Colonic mucosa (tissue), 4 donors: ENCODE measurements around the gene PRPF19. TPM values are rescaled to one million over a fixed set of nuclear protein-coding genes. Genes with fewer than 3 reads are reported as not detected.

Experiments used
- DNase-seq: peaks from one replicate; pipeline ENCODE4 v3.0.0-alpha.2; 2020
- H3K27ac ChIP-seq: fragments of 200-600 bp; one replicate; pipeline ENCODE4 v1.8.0; 2021
- H3K27me3 ChIP-seq: fragments of 200-600 bp; one replicate; pipeline ENCODE4 v1.8.0; 2021
- H3K36me3 ChIP-seq: fragments of 200-600 bp; one replicate; pipeline ENCODE4 v1.8.0; 2021
- H3K4me1 ChIP-seq: fragments of 200-600 bp; one replicate; pipeline ENCODE4 v1.8.0; 2021; ENCODE audit warnings: mild to moderate bottlenecking
- H3K4me3 ChIP-seq: fragments of 200-600 bp; one replicate; pipeline ENCODE4 v1.8.0; 2021
- H3K9ac ChIP-seq, 2 donors: one replicate each; pipeline ENCODE4 v1.7.0; 2013; ENCODE audit warnings: control low read depth in 2 of 2, low read depth in 2 of 2, low read length in 2 of 2
- H3K9me3 ChIP-seq: fragments of 200-600 bp; one replicate; pipeline ENCODE4 v1.8.0; 2021
- CTCF ChIP-seq: fragments of 200-600 bp; IDR thresholded peaks from one replicate; pipeline ENCODE4 v1.8.0; 2022; ENCODE audit warnings: antibody characterized with exemption, mild to moderate bottlenecking
- intact Hi-C: fragments of 100-400 bp; cut with DNase I; formaldehyde crosslinking; loops from one replicate; pipeline ENCODE4 v1.14.1; 2022
- total RNA-seq, 2 donors: library from RNA; stranded (reverse); fragmentation: NEBNext Ultra II Directional in 1 of 2; extraction: Animal tissue kit (Norgen Biotek cat#: 25700) in 1 of 2; gene quantifications; one replicate each; pipeline ENCODE4 v1.2.1, GENCODE V29; 2021
- donor health status: healthy.
- donor health status: DM: no; HTN: no; CAD: no.
- donor health status: DM: no; HTN: no; CAD: no.

PRPF19 gene
- total RNA-seq, 2 donors from 2014 or later = 59.3 to 172 TPM

DNA sequence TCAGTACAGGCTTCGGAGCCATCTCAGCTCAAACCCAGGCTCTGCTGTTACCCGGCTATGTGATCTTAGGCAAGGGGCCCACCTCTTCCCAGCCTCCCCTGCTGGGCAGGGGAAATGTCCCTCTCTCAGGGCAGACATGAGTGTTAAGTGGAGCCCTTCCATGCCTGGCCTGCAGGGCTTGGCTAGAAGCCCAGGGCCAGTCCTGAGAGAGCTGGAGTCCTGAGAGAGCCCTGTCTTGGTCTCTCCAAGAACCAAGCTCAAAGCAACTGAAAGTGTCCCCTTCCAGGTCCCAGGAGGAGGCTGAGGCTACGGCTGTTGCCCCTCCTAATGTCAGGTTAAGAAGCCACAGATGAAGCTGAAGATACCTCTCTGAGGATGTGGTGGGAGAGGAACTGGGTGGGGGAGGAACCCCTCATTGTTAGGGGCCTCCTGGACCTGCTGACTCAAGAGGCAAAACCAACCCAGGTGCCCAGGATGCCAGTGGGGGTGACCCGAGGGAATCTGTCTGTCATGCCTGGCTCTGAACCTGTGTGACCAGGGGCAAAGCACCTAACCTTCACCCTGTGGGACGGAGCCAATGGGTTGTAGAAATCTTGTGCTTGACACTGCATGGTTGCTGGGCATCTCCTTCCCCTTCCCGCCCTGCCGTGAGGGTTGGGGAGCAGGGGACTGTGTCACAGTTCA, 34.9 kb downstream of the PRPF19 start:
- Histone ChIP-seq H3K27ac (no peak overlapping the region), H3K4me3 (no peak overlapping the region), H3K9ac (no peak overlapping the region), H3K27me3 (no peaks in the 10 kb centered on the region), H3K9me3 (no peaks in the 10 kb centered on the region), H3K4me1 (no peaks in the 10 kb centered on the region), H3K36me3 (no peaks in the 10 kb centered on the region)
- intact Hi-C loops = no loop called here
- no peak for DNase-seq
- no peak for TF ChIP-seq CTCF

- intact Hi-C loops = no loop called here
- no peak overlapping the region for H3K27ac ChIP-seq
- no peaks in the 10 kb centered on the region for H3K27me3 ChIP-seq
- DNase-seq = no peak
- no peak overlapping the region for H3K4me3 ChIP-seq
- no peaks in the 10 kb centered on the region for H3K4me1 ChIP-seq
- H3K36me3 ChIP-seq = no peaks in the 10 kb centered on the region
- no peaks in the 10 kb centered on the region for H3K9me3 ChIP-seq
- TF ChIP-seq CTCF = no peak
- no peak overlapping the region for H3K9ac ChIP-seq
Measured at GRCh38 chr11:60870733-60871377, 35.5 kb downstream of the PRPF19 start.

GRCh38 chr11:60870276-60870675, 36.1 kb downstream of the PRPF19 start:
- no peak for DNase-seq
- no peak for TF ChIP-seq CTCF
- no peaks in the 10 kb centered on the region for H3K9me3 ChIP-seq
- no peak overlapping the region for H3K27ac ChIP-seq
- no peaks in the 10 kb centered on the region for H3K4me1 ChIP-seq
- intact Hi-C loops = no loop called here
- H3K36me3 ChIP-seq = no peaks in the 10 kb centered on the region
- no peak overlapping the region for H3K9ac ChIP-seq
- no peak overlapping the region for H3K4me3 ChIP-seq
- H3K27me3 ChIP-seq = no peaks in the 10 kb centered on the region

GRCh38 chr11:60869451-60869825, 36.9 kb downstream of the PRPF19 start:
- no peaks in the 10 kb centered on the region for H3K27me3 ChIP-seq
- TF ChIP-seq CTCF = no peak
- no peak overlapping the region for H3K27ac ChIP-seq
- no peak overlapping the region for H3K9ac ChIP-seq
- H3K4me1 ChIP-seq = no peaks in the 10 kb centered on the region
- no peaks in the 10 kb centered on the region for H3K36me3 ChIP-seq
- no peaks in the 10 kb centered on the region for H3K9me3 ChIP-seq
- intact Hi-C loops = no loop called here
- no peak for DNase-seq
- H3K4me3 ChIP-seq = no peak overlapping the region

DNA sequence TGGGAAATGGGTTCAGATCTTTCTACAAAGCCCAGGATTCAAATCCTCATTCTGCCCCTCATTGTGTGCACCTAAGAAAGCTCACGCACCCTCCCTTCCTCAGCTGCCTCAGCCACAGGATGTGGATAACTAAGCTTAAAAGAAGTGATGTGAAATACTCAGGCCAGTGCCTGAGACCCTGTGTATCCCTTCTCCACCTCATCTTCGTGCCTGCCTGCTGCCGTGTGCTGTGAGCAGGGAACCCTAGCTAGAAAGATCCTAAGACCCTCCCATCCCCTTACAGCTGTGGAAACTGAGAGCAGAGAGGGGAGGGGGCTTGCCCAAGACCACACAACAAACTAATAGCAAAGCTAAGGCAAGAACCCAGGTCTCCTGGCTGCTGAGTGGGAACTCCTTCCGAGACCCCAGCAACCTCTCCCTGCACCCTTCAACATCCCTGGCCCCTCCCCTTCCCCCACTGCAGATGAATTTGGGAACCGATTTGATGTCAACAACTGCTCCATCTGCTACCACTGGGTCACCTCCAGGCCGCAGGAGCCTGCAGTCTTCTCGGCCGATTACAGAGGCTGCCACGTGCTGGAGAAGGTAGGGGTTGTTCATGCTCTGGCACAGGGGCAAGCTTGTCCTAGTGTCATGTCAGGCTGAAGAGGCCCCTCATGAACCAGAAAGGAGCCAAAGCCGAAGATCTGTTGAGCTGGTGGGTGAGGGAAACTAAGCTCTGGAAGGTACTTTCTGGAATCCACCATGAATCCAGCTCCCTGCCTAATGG, 37.5 kb downstream of the PRPF19 start:
- no peaks in the 10 kb centered on the region for H3K36me3 ChIP-seq
- no peak overlapping the region for H3K4me3 ChIP-seq
- H3K27me3 ChIP-seq = no peaks in the 10 kb centered on the region
- intact Hi-C loops = no loop called here
- no peak overlapping the region for H3K9ac ChIP-seq
- no peaks in the 10 kb centered on the region for H3K4me1 ChIP-seq
- H3K27ac ChIP-seq = no peak overlapping the region
- no peak for TF ChIP-seq CTCF
- DNase-seq = no peak
- H3K9me3 ChIP-seq = no peaks in the 10 kb centered on the region
